HCT116 (cell line): Measurements from ENCODE around the gene PPP1R12B. TPM values are rescaled to one million over a fixed set of nuclear protein-coding genes. Genes with fewer than 3 reads are reported as not detected.

Experiments
- ATAC-seq: fragments of 200-7000 bp; cut with Tn5 transposase; 2 replicates; pipeline ENCODE4 v1.9.1; 2020; ENCODE audit warnings: mild to moderate bottlenecking, moderate library complexity
- BruUV-seq: library from RNA; stranded (reverse); fragments of 400-500 nt; replicated peaks from 2 replicates; lab custom pipeline; 2021; lab: Mats Ljungman, UMichigan
- CTCF ChIA-PET: fragments of 300-600 bp; sonication (Branson Sonifier 250); formaldehyde crosslinking; loops from one replicate; lab custom pipeline; 2021; ENCODE audit warnings: antibody characterized with exemption; lab: Charles Lee
- POLR2A ChIA-PET: fragments of 300-600, 350-600 bp; sonication (Branson Sonifier 250); formaldehyde crosslinking; loops from one replicate; lab custom pipeline; 2021; ENCODE audit warnings: antibody characterized with exemption; lab: Charles Lee
- RAD21 ChIA-PET, 2 experiments: fragments of 300-600 bp; sonication (Branson Sonifier 250); formaldehyde crosslinking; loops; one replicate each; lab custom pipeline; 2023; ENCODE audit warnings: low total read pairs in 2 of 2; ENCODE audit not compliant: uncharacterized antibody in 2 of 2, unreplicated experiment in 2 of 2, low non-redundant PET in 1 of 2; lab: Charles Lee
- DNase-seq: peaks from one replicate; pipeline ENCODE4 v3.0.0-alpha.2; 2010; ENCODE audit warnings: low read depth, low spot score
- H2AFZ ChIP-seq: fragments of 200-600 bp; shearing (Covaris generic), sonication (generic); 2 replicates; pipeline ENCODE4 v1.6.1; 2017; ENCODE audit warnings: low read depth, mixed run types, mixed read lengths, antibody characterized with exemption, low read length; ENCODE audit not compliant: poor library complexity, severe bottlenecking
- H3K27ac ChIP-seq: 2 replicates; pipeline ENCODE4 v1.5.1; 2012; ENCODE audit warnings: low read depth, low read length
- H3K27me3 ChIP-seq: fragments of 200-600 bp; sonication (generic); 2 replicates; pipeline ENCODE4 v1.6.1; 2016; ENCODE audit warnings: mixed run types, low read length, mixed read lengths; ENCODE audit not compliant: insufficient read depth
- H3K36me3 ChIP-seq, 2 experiments: fragments of 200-500 bp in 1 of 2; fragments of 200-600 bp in 1 of 2; sonication (Bioruptor generic) in 1 of 2; sonication (generic) in 1 of 2; 2 replicates each; pipeline versions ENCODE4 v1.5.1 to v1.6.1; 2014 to 2016; ENCODE audit warnings: low read length in 2 of 2, inconsistent platforms in 1 of 2, mixed read lengths in 1 of 2, mixed run types in 1 of 2; ENCODE audit not compliant: insufficient read depth in 2 of 2, control insufficient read depth in 1 of 2
- H3K4me1 ChIP-seq, 2 experiments: fragments of 200-600 bp in 1 of 2; sonication (generic) in 1 of 2; 2 replicates each; pipeline versions ENCODE4 v1.5.1 to v1.6.1; 2012 to 2017; ENCODE audit warnings: low read length in 2 of 2, inconsistent platforms in 1 of 2, mild to moderate bottlenecking in 1 of 2, mixed read lengths in 1 of 2, mixed run types in 1 of 2, moderate library complexity in 1 of 2; ENCODE audit not compliant: insufficient read depth in 2 of 2, control insufficient read depth in 1 of 2
- H3K4me2 ChIP-seq: fragments of 200-600 bp; sonication (generic); 2 replicates; pipeline ENCODE4 v1.6.1; 2017; ENCODE audit warnings: mixed run types, low read length, mixed read lengths
- H3K4me3 ChIP-seq, 2 experiments: fragments of 200-600 bp in 1 of 2; sonication (generic) in 1 of 2; replicated peaks in 1 of 2; 2 replicates each; pipeline ENCODE4 v1.5.1; 2011 to 2016; ENCODE audit warnings: low read length in 2 of 2, control low read depth in 1 of 2, low read depth in 1 of 2, mild to moderate bottlenecking in 1 of 2, mixed read lengths in 1 of 2, mixed run types in 1 of 2
- H3K79me2 ChIP-seq: fragments of 200-600 bp; sonication (generic); 2 replicates; pipeline ENCODE4 v1.6.1; 2017; ENCODE audit warnings: mild to moderate bottlenecking, mixed run types, low read length, moderate library complexity, mixed read lengths; ENCODE audit not compliant: insufficient read depth
- H3K9ac ChIP-seq: fragments of 200-600 bp; sonication (generic); 2 replicates; pipeline ENCODE4 v1.6.1; 2016; ENCODE audit warnings: low read length, mixed read lengths
- H3K9me2 ChIP-seq: fragments of 200-600 bp; sonication (generic), shearing (Covaris generic); 2 replicates; pipeline ENCODE4 v1.6.1; 2017; ENCODE audit warnings: mixed run types, mild to moderate bottlenecking, moderate library complexity; ENCODE audit not compliant: insufficient read depth
- H3K9me3 ChIP-seq, 2 experiments: fragments of 200-500 bp in 1 of 2; fragments of 200-600 bp in 1 of 2; sonication (Bioruptor generic) in 1 of 2; sonication (generic) in 1 of 2; 2 replicates each; pipeline ENCODE4 v1.6.1; 2014 to 2017; ENCODE audit warnings: low read length in 2 of 2, mixed read lengths in 2 of 2, inconsistent platforms in 1 of 2, low read depth in 1 of 2, mild to moderate bottlenecking in 1 of 2, mixed run types in 1 of 2, moderate library complexity in 1 of 2; ENCODE audit not compliant: control insufficient read depth in 1 of 2, insufficient read depth in 1 of 2
- H4K20me1 ChIP-seq: fragments of 200-600 bp; sonication (generic), shearing (Covaris generic); 2 replicates; pipeline ENCODE4 v1.6.1; 2017; ENCODE audit warnings: mixed run types, mild to moderate bottlenecking, moderate library complexity; ENCODE audit not compliant: insufficient read depth
- CEBPB ChIP-seq: IDR thresholded peaks from 2 replicates; pipeline ENCODE4 v1.6.1; 2012; ENCODE audit warnings: low read depth
- EGR1 ChIP-seq: IDR thresholded peaks from 2 replicates; pipeline ENCODE4 v1.6.1; 2012; ENCODE audit warnings: low read depth
- ELF1 ChIP-seq: IDR thresholded peaks from 2 replicates; pipeline ENCODE4 v1.6.1; 2012; ENCODE audit warnings: low read depth, borderline replicate concordance
- EZH2phosphoT487 ChIP-seq: fragments of 200-600 bp; IDR thresholded peaks from 2 replicates; pipeline ENCODE4 v1.6.1; 2018; ENCODE audit warnings: antibody characterized with exemption, borderline replicate concordance
- FOSL1 ChIP-seq: IDR thresholded peaks from 2 replicates; pipeline ENCODE4 v1.6.1; 2012; ENCODE audit warnings: low read depth
- JUND ChIP-seq: IDR thresholded peaks from 2 replicates; pipeline ENCODE4 v1.6.1; 2012
- POLR2A ChIP-seq: IDR thresholded peaks from 2 replicates; pipeline ENCODE4 v1.7.0; 2011; ENCODE audit warnings: borderline replicate concordance; ENCODE audit not compliant: insufficient read depth, insufficient read length; ENCODE audit errors: extremely low read depth
- POLR2AphosphoS5 ChIP-seq: IDR thresholded peaks from 2 replicates; pipeline ENCODE4 v1.6.1; 2011; ENCODE audit warnings: mild to moderate bottlenecking, low read depth, low read length, moderate library complexity
- RAD21 ChIP-seq: IDR thresholded peaks from 2 replicates; pipeline ENCODE4 v1.6.1; 2012; ENCODE audit warnings: low read depth, mild to moderate bottlenecking
- REST ChIP-seq: IDR thresholded peaks from 2 replicates; pipeline ENCODE4 v1.6.1; 2012; ENCODE audit warnings: low read depth
- SIN3A ChIP-seq: IDR thresholded peaks from 2 replicates; pipeline ENCODE4 v1.6.1; 2012; ENCODE audit warnings: low read depth
- SRF ChIP-seq: IDR thresholded peaks from 2 replicates; pipeline ENCODE4 v1.6.1; 2012; ENCODE audit warnings: low read depth
- TCF7L2 ChIP-seq: IDR thresholded peaks from 2 replicates; pipeline ENCODE4 v1.7.0; 2011; ENCODE audit warnings: borderline replicate concordance, inconsistent platforms; ENCODE audit not compliant: insufficient read depth, insufficient read length; ENCODE audit errors: extremely low read depth
- ZBTB33 ChIP-seq: IDR thresholded peaks from 2 replicates; pipeline ENCODE4 v1.6.1; 2011; ENCODE audit warnings: mild to moderate bottlenecking, low read length, moderate library complexity; ENCODE audit not compliant: insufficient replicate concordance; ENCODE audit errors: extremely low read depth
- ZFX ChIP-seq: fragments of 450-650 bp; IDR thresholded peaks from 2 replicates; pipeline ENCODE4 v1.6.1; 2017
- intact Hi-C: fragments of 100-400 bp; cut with micrococcal nuclease; formaldehyde crosslinking; loops from 2 replicates; pipeline ENCODE4 v1.10.0; 2022
- total RNA-seq: library from RNA; stranded (reverse); gene quantifications from one replicate; pipeline ENCODE4 v1.2.1, GENCODE V29; 2021; ENCODE audit not compliant: unreplicated experiment
- TF ChIP-seq, protein P1 (sequence below): IDR thresholded peaks from 2 replicates; pipeline ENCODE4 v1.6.1; 2012
- TF ChIP-seq, protein P2 (sequence below): IDR thresholded peaks from 2 replicates; pipeline ENCODE4 v1.6.1; 2012
- TF ChIP-seq, protein P3 (sequence below), 3 experiments: fragments of 200-600 bp in 1 of 3; sonication (generic) in 1 of 3; IDR thresholded peaks in 2 of 3; conservative IDR thresholded peaks in 1 of 3; 2 replicates each; pipeline ENCODE4 v1.5.1; 2012 to 2017; ENCODE audit warnings: low read depth in 2 of 3, low read length in 2 of 3, antibody characterized with exemption in 1 of 3, borderline replicate concordance in 1 of 3, control low read depth in 1 of 3, mild to moderate bottlenecking in 1 of 3, mixed read lengths in 1 of 3, mixed run types in 1 of 3, moderate library complexity in 1 of 3; ENCODE audit not compliant: insufficient read depth in 1 of 3

The PPP1R12B gene
- total RNA-seq, 1 experiment from 2014 or later: 14.3 TPM

GRCh38 chr1:202628646-202629215 lies 280.2 kb downstream of the PPP1R12B start:
- TF ChIP-seq TCF7L2 (no peak), SRF (no peak), SIN3A (no peak), FOSL1 (no peak), EZH2phosphoT487 (no peak), ELF1 (no peak), POLR2AphosphoS5 (no peak), JUND (no peak), ZFX (no peak), ZBTB33 (no peak), POLR2A (no peak), EGR1 (no peak), REST (no peak), RAD21 (no peak), CEBPB (no peak)
- TF ChIP-seq, protein P1, sequence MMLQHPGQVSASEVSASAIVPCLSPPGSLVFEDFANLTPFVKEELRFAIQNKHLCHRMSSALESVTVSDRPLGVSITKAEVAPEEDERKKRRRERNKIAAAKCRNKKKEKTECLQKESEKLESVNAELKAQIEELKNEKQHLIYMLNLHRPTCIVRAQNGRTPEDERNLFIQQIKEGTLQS: no peak
- TF ChIP-seq, protein P2, sequence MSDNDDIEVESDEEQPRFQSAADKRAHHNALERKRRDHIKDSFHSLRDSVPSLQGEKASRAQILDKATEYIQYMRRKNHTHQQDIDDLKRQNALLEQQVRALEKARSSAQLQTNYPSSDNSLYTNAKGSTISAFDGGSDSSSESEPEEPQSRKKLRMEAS: no peak
- TF ChIP-seq, protein P3, sequence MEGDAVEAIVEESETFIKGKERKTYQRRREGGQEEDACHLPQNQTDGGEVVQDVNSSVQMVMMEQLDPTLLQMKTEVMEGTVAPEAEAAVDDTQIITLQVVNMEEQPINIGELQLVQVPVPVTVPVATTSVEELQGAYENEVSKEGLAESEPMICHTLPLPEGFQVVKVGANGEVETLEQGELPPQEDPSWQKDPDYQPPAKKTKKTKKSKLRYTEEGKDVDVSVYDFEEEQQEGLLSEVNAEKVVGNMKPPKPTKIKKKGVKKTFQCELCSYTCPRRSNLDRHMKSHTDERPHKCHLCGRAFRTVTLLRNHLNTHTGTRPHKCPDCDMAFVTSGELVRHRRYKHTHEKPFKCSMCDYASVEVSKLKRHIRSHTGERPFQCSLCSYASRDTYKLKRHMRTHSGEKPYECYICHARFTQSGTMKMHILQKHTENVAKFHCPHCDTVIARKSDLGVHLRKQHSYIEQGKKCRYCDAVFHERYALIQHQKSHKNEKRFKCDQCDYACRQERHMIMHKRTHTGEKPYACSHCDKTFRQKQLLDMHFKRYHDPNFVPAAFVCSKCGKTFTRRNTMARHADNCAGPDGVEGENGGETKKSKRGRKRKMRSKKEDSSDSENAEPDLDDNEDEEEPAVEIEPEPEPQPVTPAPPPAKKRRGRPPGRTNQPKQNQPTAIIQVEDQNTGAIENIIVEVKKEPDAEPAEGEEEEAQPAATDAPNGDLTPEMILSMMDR (IDR thresholded peaks at IDR 0.05 in 2 of 3, conservative IDR thresholded peaks at IDR 0.05 in 1 of 3; ENCODE audit: borderline replicate concordance in 1 of 3, insufficient read depth in 1 of 3, low read depth in 2 of 3, low read length in 2 of 3): no peak
- ChIA-PET RAD21 (no interaction called here), CTCF (no interaction called here), POLR2A (no interaction called here)
- intact Hi-C loops: loop anchor here (10.0 kb wide), 1 partner anchor 444 kb away; no protein-coding TSS in a partner anchor
- Histone ChIP-seq H3K36me3 (no peaks in the 10 kb centered on the region), H3K4me2 (no peak overlapping the region), H3K4me1 (peaks cover 0 to 8% of the 10 kb centered on the region in 2 experiments; a peak in 1 of 4 replicates), H3K9me2 (no peaks in the 10 kb centered on the region), H2AFZ (no peak overlapping the region), H3K4me3 (no peak overlapping the region), H3K27me3 (no peaks in the 10 kb centered on the region), H3K9ac (no peak overlapping the region), H3K9me3 (no peaks in the 10 kb centered on the region), H3K27ac (no peak overlapping the region), H3K79me2 (no peaks in the 10 kb centered on the region), H4K20me1 (no peaks in the 10 kb centered on the region)
- DNase-seq: no peak
- no peak for ATAC-seq
- BruUV-seq: no TSS peak
